ENCODE data around the gene GOLGA6L7.
"Not testable (repeated sequence)": the region's sequence is repeated elsewhere in the genome, so short reads cannot be mapped to it uniquely, and the experiment has no call there.

The GOLGA6L7 gene

DNA sequence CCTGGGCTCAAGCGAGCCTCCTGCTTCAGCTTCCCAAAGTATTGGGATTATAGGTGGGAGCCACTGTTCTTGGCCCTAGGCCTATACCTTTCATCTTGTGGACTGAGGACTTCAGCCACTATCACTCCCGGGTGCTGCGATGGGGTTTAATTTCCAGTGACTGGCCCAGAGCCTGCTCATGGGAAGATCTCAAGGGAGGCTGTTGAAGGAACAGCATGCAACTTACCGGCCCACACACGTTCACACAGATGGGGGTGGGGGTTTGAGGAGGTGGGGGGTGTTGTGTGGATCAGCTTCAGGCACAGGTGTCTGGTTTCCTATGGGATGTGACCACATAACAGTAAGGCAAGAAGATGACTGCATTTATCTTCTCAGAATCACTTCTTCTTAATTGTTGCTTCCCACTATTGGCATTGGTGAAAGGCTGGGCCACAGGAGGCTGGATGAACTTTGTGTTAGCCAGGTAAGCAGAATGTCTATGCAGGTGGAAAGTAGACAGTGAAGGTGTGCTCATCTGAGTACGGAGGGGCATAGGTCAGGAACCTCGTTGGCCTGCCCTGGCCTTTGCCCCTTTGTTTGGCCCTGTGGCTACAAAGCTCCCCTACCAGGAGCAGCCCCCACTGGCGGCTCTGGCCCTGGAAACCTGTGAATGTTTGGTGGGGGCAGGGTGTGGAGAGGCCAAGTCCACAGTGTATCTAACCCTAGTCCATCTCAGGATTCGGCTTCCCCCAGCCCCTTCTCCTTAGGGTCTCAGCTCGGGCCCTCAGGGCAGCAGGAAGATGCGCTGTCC is 35.9 kb upstream of the GOLGA6L7 start:
- DNase-seq (ENCODE audit: low spot score): no peak

DNA sequence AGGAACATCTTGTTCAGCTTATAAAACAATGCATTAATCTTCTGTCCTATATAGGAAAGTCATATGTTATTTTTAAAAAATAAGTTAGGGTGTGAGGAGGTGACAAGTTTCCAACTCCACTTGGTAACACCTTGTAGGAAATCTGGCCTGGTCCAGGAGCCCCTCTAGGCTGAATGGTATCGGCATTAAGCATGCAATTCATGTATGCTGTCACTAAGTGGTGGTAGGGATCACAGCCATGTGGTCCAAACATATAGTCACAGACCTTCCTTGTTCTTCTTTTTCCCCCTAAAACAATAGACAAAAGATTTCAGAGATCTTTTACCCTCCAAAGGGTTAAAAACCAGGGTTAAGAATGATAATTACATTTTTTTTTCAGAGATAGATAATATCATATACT is 33.2 kb upstream of the GOLGA6L7 start:
- DNase-seq (ENCODE audit: low spot score): no peak

DNA sequence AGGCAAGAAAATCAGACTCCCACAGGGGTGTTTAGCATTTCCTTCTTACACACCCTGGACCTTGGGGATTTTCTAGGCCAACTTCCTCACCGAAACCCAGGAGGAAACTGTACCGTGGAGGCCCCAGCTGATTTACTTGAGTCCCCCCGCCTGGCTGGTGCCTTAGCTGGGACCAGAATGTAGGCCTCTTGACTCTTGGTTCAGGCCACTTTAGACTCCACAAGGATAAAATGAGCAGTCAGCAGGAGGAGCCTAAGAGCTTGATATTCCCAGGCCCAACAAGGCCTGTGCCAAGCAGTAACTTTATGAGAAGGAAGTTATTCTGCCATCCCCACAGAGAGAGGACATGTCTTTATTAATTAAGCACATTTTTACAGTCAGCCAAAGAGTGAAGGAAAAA is 32.7 kb upstream of the GOLGA6L7 start:
- no peak for DNase-seq (ENCODE audit: low spot score)

DNA sequence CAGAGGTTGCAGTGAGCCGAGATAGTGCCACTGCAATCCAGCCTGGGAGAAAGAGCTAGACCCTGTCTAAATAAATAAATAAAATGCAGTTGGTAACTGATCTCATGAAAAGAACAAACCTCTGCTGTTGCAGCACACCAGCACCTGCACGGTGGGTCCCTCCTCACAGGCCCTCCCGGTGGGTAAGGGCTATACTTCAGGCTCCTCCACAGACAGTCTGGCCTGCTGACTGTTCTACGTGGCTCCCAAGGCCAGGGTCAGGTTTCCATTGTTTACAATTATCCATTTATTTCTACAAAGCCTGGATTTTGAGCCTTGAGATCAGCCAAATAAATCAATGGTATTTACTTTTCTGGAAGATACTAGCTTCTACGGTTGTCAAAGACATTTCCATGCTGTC is 32.2 kb upstream of the GOLGA6L7 start:
- DNase-seq (ENCODE audit: low spot score): no peak

DNA sequence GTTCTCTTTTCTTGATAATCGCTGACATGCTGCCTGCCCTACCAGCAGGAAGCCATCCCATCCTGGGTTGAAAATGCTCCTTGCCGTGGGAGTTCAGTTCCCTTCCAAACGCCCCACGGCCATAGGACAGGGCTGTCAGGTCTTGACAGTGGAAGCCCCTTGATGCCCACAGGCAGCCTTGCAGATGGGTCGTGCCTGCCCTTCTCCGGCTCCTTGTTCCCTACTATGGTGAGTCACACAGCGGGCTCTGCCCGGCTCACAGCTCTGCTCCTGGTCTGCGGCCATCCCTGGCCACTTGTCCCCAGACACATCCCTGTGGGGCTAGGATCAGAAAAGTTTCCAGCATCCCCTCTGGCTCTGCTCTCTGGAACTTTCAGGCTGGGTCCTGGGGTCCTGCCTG is 31.1 kb upstream of the GOLGA6L7 start:
- no peak for DNase-seq (ENCODE audit: low spot score)

DNA sequence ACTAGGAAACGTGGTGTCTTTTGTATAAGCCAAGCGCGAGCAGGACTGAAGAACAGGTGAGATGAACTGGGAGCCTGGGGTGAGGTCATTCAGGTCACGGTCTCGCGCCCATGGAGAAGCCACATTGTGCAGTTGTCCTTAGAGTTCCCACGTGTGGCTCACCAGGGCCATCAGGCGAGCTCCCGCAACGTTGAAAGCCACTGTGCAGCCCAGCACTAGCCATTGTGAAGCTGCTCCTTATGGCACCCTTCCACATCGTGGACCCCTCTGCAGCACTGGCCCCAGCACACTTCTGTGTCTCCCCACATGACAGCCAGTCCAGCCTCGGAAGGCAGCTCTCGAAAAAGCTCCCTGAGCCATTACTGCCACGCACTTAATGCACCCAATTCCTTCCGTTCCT is 29.8 kb upstream of the GOLGA6L7 start:
- DNase-seq (ENCODE audit: low spot score): no peak

DNA sequence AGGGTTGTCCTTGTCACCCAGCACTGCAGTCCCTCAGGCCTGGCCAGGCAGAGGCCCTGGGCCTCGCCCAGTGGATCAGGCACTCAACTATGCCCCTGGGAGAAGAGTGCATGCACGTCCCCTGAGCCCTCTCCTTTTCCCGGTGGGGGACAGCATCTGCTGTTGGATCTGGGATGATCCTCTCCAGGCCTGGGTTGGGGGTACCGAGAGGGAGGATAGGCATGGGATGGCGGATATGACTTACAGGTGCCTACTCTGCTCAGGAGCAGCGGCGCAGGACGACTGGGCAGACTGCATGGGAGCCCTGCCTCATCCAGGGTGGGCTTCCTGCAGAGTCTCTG is 28.4 kb upstream of the GOLGA6L7 start:
- no peak for DNase-seq (ENCODE audit: low spot score)

DNA sequence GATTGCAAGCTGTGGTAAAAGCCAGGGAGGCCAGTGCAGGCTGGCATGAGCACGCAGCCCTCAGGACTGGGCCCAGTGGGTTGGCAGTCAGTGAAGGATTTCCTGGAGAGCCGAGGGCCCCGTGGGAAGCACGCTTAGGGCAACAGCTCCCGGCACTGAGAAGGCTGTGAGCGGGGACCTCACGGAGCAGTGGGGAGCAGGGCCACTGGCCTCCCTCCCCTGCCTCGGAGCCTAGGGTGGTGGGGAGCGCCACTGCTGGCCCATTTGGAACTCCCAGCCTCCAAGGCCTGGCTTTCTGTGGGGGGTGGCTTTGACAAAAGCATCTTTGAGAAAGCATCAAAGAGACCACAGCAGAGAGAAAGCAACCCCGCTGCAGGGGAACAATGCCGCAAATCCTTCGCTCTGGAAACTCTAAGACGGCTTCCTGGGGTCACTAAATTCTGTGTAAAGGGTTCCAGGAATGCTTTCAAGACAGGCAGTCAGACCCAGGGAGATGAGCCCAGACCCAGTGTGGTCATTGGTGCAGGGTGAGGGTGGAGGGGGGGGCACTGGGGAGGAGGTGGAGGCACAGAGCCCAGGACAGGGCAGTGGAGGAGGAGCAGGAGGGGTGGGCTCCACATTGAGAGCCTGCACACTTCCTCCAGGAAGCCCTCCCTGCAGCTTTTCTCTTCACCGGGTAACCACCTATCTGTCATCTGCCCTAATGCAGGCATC is 27.8 kb upstream of the GOLGA6L7 start:
- DNase-seq (ENCODE audit: low spot score): no peak

DNA sequence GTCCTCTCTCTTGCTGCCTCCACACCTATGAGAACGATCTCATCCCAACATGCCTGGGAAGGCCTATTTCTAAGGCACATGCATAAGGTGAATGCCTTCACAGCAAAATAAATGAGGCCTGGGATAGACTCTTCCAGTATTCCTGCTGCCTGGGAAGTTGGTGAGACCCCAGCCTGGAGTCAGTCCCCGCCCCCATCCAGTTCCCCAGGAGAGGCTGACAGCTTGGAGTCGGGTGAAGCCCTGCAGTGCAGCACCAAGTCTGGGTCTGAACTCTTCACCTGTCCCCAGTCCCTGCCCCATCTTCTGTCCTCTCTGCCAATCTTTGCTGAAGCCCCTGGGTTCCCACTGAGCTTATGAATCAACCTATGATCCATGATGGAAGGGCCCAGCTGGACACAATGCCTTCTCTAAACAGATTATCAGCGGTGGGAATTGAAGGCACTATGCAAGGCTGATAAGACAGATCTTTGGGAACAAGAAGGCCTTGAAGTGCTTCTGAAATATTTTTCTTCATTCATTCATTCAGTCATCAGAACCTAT is 27.1 kb upstream of the GOLGA6L7 start:
- DNase-seq (ENCODE audit: low spot score): no peak

DNA sequence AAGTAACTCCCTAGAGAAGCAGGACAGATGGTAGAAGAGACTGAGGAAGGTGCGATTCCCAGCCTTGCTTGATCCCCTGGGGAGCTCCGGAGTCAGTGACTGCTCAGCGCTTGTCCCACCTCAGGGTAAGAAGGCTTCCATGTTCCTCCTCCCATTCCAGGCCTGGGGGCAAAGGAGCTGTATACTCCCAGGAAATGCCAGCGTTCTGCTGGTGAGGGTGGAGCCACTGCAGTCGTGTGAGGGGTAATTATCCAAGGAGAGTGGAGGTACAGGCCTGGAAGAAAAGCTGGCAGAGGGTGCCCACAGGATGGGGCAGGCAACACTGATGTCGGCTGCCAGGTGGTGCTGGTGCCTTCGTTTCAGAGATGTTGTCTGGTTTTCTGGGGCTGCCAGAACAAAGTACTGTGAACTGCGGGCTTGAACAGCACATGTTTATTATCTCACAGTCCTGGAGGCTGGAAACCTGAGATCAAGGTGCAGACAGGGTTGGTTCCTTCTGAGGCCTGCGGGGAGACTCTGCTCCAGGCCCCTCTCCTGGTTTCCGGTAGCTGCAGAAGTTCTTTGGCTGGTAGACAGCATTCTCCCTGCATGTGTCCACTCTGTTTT is 25.2 kb upstream of the GOLGA6L7 start:
- peak; percentile 6 for DNase-seq (ENCODE audit: low spot score)

DNA sequence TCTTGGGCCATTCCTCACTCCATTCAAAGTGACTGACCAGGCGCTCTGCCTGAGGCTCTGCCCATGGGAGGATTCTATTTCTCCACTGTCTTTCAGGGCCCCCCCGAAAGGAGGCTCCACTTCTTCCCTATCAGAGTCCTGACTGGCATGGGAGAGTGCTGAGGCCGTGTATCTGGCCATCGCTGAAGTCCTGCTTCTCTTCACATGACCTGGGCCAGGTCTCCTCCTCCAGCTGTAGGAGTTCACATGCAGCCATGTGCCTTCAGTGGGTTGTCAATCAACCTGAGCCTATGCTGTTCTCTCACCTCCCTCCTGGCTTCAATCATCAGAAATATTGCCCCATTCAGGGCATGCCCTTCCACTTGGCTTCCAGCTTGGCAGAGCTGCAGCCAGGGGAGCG is 24.6 kb upstream of the GOLGA6L7 start:
- DNase-seq (ENCODE audit: low spot score): no peak

DNA sequence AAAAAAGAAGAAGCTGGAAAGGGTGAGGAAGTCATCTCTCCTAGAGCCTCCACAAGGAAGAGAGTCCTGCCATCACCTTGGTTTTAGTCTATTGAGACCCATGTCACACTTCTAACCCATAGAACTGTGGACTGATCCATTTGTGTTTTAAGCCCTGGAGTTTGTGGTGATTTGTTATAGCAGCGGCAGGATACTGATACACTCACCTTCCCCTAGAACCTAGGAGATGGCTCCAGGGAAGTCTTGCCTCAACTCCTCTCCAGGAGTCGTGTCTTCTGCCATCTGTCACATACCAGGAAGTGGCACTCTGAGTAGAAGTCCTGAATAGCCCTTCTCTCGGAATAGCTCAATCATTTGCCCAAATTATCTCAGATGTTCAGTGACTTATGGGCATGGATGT is 22.7 kb upstream of the GOLGA6L7 start:
- DNase-seq (ENCODE audit: low spot score): no peak

DNA sequence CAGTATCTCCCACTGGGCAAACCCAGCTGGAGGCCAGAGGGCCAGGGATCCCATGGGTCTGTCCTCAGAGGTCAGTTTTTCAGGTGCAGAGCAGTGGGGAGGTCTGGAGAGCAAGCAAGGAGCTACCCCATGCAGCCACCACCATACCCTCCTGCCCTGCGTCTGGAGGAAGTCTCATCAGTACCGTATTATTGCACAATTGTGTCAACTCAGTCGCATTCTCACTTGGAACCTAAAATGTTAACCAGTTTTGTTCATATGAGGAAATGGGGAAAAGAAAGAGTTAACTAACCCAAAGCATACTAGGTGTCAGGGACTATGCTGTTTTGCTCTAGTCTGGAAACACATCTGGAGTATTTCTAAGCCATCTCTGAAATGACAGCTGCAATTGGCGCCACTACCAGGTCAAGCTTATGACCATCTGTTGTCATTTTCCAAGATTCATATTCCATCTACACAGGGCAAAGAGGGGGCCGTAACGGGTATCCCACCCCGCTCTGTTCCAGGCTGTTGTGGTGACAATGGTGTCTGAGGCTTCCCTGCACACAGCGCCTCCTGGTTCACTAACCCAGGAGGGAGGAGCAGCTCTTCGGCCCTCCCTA is 20.4 kb upstream of the GOLGA6L7 start:
- DNase-seq (ENCODE audit: low spot score): no peak

DNA sequence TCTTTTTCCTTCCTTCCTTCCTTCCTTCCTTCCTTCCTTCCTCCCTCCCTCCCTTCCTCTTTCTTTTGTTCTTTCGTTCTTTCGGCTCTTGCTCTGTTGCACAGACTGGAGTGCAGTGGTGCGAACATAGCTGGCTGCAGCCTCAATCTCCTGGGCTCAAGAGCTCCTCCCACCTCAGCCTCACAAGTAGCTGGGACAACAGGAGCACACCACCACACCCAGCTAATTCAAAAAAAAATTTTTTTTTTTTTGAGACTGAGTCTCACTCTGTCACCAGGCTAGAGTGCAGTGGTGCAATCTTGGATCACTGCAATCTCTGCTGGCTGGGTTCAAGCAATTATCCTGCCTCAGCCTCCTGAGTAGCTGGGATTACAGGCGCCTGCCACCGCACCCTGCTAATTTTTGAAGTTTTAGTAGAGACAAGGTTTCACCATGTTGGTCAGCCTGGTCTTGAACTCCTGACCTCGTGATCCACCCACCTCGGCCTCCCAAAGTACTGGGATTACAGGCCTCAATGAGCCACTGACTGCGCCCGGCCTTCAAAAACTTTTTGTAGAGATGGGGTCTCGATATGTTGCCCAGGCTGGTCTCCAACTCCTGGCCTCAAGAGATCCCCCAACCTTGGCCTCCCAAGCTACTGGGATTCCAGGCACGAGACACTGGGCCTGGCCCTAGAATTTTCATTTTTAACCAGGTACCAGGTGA is 13.3 kb upstream of the GOLGA6L7 start:
- DNase-seq (ENCODE audit: low spot score): not testable (repeated sequence)

DNA sequence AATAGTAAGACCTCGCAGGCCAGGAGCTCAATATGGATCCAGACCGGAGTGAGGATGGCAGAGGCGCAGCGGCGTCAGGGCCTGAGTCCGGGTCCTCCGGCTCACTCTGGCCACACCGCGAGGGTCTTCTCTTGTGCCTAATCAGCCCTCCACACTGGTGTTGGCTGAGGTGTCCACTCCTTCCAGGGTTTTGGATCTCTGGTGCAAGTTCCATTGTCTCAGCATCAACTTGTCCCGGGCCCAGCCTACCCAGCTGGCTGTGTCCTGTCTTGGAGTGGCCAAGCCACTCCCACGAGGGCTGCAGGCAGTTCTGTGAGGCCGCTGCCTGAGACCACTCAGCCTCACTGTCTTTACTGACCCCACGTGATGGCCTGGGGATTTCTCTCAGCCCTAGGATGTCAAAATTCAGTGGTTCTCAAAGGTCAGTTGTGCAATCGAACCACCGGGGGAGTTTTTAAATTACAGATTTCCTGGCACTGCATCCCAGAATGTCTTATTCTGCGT is 12.6 kb upstream of the GOLGA6L7 start:
- no peak for DNase-seq (ENCODE audit: low spot score)

DNA sequence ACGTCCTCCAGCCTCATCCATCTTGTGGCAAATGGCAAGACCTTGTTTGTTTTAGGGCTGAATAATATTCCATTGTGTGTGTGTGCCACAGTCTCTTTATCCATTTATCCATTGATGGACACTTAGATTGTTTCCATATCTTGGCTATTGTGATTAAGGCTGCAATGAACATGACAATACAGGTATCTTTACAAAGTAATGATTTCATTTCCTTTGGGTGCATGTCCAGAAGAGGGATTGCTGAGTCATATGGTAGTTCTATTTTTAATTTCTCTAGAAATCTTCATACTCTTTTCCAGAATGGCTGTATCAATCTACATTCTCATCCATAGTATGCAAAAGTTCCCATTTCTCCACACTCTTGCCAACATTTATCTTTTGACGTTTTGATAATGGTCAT is 6.1 kb upstream of the GOLGA6L7 start:
- not testable (repeated sequence) for DNase-seq (ENCODE audit: low spot score)

DNA sequence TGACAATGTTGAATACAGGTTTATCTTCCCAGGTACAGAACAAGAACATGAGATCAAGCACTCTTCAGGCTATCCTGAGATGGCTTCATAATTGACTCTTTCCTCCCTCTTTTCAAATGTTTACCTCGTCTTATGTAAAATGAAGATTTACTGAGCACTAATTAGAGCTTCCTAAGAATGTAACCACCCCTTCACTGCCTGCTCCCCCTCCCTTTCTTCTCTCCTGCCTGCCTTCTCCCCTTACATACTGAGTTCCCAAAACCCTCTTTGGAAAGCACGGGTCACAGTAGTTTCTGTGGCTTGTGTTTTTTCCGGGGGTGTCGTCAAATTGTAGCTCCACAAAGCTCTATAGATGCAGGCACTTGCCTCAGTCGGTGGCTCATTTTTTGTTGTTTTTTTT is 5.2 kb upstream of the GOLGA6L7 start:
- DNase-seq (ENCODE audit: low spot score): not testable (repeated sequence)

DNA sequence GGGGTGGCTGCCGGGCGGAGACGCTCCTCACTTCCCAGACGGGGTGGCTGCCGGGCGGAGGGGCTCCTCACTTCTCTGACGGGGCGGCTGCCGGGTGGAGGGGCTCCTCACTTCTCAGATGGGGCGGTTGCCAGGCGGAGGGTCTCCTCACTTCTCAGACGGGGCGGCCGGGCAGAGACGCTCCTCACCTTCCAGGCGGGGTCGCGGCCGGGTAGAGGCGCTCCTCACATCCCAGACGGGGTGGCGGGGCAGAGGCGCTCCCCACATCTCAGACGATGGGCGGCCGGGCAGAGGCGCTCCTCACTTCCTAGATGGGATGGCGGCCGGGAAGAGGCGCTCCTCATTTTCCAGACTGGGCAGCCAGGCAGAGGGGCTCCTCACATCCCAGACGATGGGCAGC is 1.3 kb upstream of the GOLGA6L7 start:
- not testable (repeated sequence) for DNase-seq (ENCODE audit: low spot score)

DNA sequence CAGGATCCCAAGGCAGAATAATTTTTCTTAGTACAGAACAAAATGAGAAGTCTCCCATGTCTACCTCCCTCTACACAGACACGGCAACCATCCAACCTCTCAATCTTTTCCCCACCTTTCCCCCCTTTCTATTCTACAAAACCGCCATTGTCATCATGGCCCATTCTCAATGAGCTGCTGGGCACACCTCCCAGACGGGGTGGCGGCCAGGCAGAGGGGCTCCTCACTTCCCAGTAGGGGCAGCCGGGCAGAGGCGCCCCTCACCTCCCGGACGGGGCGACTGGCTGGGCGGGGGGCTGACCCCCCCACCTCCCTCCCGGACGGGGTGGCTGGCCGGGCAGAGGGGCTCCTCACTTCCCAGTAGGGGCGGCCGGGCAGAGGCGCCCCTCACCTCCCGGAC is 827 bp upstream of the GOLGA6L7 start:
- not testable (repeated sequence) for DNase-seq (ENCODE audit: low spot score)

DNA sequence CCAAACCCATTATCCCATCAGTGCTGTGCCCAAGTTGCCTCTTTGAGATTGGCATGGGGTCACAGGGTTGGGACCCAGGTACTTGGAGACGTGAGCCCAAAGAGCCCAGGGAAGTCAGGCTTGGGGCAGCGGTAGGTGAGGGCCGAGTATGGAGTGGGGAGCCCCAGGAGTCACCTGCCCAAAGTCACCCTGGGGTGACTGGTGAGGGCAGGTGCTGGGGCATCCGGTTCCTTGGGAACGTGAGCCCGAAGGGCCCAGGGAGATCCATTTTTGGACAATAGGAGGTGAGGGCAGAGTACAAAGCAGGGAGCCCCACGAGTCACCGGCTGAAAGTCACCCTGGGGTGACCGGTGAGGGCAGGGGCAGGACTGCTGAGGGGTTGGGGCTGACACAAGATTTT is 485 bp downstream of the GOLGA6L7 start:
- DNase-seq (ENCODE audit: low spot score): not testable (repeated sequence)

DNA sequence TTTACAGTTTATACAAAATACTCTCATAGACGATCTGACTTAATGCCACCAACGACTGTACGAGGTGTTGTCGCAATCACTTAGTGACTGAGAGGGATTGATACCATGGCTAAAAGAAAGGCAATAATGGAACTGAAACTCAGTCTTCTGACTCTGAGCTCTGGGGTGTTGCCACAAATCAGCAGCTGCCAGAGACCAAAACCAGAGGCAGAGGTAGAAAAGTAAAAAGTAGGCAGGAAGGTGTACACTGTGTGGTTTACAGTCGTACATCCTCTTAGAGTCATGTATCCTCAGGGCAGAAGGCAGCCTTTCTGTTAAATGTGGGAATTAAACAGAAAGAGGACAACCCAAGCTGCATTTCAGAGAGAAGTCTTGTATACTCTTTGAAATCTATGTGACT is 1.2 kb downstream of the GOLGA6L7 start:
- DNase-seq (ENCODE audit: low spot score): not testable (repeated sequence)

DNA sequence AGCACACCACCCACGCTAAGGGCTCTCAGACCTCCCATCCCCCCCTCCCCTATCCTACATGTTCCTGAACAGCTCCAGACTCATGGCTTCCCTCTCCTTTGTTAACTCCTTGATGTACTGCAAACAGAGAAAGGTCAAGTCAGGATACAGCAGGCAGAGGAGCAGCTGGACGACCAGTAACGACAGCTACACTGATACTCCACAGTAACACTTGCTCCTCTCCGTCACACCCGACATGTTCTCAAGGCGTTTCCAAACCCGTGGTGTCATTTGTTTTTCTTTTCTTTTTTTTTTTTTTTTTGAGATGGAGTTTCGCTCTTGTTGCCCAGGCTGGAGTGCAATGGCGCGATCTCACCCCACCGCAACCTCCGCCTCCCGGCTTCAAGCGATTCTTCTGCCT is 4.3 kb downstream of the GOLGA6L7 start:
- DNase-seq (ENCODE audit: low spot score): not testable (repeated sequence)

All from SW480 (cell line).